Stimulated activated CD4-positive, alpha-beta T cell treated with anti-CD3 and anti-CD28 coated beads, Interleukin-15, amount 100 ng/mL, for 24 hours (primary cell): ENCODE data around the gene TFB1M.
"Not testable (repeated sequence)": the region's sequence is repeated elsewhere in the genome, so short reads cannot be mapped to it uniquely, and the experiment has no call there.

Experiments
- DNase-seq: peaks from one replicate; pipeline ENCODE4 v3.0.0-alpha.2; 2020

The TFB1M gene

DNA sequence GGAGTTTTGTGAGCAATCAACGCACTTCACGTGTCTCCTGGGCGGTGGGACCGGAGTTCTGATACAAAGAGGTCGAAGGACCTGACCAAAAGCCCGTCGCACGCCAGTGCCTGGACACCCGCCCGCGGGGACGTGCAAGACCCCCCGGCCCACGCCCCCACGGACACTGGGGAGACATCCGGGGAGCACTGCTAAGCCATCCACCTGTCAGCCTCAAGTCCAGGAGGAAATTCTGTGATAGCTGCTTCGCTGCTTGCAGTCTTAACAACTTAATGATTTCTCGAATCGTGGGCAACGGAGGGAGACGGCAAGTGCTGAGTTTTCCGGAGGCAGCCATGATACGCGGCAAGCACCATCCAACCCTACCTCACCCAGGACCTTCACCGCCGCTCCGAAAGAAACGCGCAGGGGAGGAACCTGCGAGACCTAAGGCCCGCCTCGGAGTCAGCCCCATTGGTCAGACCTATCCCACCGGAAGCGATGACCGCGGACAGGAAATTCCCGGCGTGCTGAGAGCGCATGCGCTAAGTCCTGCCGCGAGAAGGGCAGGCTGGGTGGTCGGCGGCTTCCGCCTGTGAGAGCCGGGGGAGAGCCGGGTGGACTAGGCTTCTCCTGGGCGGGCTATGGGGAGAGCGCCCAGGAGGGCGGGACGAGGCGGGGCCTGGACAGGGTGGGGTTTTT is at the start of gene TFB1M:
TSS of gene TFB1M (minus strand) at position 393 of the 681 bp plus-strand sequence. CDS start at position 337, 56 bp downstream.
- DNase-seq, result peak; percentile 99

DNA sequence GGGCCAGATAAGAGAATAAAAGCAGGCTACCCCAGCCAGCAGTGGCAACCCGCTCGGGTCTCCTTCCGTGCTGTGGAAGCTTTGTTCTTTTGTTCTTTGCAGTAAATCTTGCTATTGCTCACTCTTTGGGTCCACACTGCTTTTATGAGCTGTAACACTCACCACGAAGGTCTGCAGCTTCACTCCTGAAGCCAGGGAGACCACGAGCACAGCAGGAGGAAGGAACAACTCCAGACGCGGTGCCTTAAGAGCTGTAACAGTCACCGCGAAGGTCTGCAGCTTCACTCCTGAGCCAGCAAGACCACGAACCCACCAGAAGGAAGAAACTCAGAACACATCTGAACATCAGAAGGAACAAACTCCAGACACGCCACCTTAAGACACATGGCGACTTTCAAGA is 49.7 kb upstream of the TFB1M start:
- DNase-seq, result not testable (repeated sequence)

DNA sequence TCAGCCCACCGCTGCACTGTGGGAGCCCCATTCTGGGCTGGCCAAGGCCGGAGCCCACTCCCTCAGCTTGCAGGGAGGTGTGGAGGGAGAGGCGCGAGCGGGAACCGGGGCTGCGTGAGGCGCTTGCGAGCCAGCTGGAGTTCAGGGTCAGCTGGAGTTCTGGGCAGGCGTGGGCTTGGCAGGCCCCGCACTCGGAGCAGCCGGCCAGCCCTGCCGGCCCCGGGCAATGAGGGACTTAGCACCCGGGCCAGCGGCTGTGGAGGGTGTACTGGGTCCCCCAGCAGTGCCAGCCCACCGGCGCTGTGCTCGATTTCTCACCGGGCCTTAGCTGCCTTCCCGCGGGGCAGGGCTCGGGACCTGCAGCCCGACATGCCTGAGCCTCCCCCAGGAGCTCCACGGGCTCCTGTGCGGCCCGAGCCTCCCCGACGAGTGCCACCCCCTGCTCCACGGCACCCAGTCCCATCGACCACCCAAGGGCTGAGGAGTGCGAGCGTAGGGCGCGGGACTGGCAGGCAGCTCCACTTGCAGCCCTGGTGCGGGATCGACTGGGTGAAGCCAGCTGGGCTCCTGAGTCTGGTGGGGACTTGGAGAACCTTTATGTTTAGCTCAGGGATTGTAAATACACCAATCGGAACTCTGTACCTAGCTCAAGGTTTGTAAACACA is 48.8 kb upstream of the TFB1M start:
- not testable (repeated sequence) for DNase-seq

DNA sequence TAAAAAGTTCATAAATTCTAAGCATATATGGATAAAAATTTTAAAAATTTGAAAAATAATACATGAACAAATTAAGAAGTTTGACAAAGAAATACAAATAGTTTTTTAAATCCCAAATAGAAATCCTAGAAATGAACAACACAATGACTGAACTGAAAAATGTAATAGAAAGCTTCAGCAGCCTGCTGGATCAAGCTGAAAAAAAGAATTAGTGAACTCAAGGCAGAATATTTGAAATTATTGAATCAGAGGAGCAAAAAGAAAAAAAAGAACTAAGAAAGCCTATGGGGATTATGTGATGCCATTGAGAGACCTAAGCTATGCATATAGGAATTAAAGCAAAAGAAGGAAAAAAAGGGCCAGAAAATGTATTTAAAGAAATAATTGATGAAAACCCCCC is 39.9 kb upstream of the TFB1M start:
- no peak for DNase-seq

DNA sequence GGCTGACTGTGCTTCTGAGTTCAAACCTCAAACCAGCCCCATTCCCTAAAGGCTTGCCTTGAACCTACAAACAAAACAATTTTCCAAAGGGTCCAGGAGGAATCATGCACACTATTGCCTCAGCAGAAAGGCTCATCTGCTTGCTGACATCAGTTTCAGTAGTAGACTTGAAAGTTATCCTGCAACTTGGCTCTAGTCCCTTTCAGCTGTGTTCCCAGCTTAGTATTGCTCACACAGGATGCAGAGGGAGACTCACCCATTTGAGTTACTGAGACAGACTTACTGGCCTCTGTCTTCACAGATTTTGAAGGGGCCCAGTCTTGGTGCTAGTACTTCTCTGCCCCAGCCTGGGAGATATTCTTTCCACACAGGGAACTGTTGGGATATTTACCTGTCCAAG is 38.5 kb upstream of the TFB1M start:
- DNase-seq, result no peak

DNA sequence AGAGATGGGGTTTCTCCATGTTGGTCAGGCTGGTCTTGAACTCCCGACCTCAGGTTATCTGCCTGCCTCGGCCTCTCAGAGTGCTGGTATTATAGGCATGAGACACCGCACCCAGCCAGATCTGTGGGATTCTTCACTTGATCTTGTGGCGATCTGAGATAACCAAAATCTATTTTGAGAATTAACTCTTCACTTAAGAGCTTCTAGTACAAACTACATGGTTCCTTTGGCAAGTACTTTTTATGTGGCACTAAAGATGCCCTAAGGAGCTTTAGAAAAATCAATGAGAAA is 37.8 kb upstream of the TFB1M start:
- no peak for DNase-seq

DNA sequence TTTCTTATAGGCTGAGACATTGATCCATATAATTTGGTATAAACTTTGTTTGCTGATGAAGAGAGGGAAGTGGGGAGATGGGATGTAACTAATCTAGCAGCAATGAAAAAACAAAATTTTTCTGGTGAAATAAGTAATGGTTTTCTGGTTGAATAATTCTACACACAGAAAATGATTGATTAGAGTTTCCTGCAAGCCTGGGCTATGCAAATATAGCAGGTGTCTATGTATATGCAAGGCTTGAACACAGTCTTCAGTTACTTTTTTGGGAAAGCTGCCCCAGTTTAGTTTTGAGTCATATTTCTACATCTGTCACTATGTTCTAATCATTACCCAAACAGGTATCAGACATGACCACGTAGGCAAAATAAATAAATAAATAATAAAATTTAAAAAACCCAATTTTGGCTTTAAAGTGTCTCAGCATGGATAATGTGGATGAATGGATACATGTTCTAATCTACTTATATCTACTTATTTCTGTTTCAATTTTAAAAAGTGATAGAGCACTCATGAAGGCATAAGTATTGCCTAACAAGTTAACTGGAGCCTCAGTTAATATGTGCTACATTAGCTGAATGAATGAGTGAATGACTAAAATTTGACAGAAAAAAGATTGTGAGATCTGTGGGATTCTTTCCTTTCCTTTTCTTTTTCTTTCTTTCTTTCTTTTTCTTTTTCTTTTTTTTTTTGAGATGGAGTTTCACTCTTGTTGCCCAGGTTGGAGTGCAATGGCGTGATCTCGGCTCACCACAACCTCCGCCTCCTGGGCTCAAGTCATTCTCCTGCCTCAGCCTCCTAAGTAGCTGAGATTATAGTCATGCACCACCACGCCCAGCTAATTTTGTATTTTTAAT is 37.2 kb upstream of the TFB1M start:
- DNase-seq, result no peak

DNA sequence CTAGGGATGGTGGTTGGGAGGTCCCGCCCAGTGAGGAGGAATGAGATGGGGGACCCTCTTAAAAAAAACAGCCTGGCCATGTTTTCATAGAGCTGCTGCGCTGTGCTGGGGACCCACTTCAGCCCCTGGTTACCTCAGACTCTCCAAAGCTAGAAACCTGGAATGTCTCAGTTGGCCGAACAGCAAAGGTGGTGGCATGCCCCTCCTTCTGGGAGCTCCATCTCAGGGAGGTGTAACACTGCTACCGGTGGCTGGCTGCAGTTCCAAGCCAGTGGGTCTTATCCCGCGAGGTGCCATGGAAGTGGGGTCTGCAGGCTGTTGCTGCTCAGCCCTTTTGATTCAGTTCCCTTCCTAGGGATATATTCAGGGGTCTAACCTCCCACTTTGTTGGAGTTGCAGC is 35.7 kb upstream of the TFB1M start:
- DNase-seq, result no peak

DNA sequence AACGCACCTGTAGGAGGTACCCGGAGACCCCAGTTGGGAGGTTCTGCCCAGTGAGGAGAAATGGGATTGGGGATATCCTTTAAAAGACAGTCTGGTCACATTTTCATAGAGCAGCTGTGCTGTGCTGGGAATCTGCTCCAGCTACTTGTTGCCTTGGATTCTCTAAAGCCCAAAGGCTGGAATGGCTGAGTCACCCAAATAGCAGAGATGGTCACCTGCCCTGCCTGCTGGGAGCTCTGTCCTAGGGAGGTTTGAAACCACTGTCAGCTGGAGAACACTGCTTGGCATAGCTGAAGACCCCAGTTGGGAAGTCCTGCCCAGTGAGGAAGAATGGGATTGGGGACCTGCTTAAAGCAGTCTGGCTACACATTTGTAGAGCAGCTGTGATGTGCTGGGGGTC is 34.8 kb upstream of the TFB1M start:
- no peak for DNase-seq

DNA sequence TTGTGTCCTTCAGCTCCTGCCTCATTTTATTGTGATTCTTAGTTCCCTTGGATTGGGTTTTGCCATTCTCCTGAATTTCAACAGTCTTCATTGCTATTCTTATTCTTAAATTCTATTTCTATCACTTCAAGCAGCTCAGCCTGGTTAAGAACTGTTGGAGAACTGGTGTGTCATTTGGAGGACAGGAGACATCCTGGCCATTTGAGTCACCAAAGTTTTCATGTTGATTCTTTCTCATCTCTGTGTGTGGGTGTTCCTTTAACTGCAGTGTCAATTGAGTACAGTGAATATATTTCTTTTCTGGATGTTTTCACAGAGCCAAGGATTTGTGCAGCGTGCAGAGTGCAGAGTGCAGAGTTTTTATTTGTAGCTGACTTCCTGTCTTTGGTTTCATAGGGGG is 33.5 kb upstream of the TFB1M start:
- DNase-seq, result no peak

DNA sequence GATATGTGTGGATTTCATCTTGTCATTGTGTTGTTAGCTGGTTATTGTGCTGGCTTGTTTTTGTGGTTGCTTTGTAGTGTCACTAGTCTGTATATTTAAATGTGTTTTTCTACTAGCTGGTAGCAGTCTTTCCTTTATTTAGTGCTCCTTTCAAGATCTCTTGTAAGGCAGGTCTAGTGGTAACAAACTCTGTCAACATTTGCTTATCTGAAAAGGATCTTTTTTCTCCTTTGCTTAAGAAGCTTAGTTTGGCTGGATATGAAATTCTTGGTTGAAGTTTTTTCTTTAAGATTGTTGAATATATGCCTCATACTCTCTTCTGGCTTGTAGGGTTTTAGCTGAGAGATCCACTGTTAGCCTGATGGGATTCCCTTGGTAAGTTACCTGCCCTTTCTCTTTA is 32.7 kb upstream of the TFB1M start:
- DNase-seq, result no peak

DNA sequence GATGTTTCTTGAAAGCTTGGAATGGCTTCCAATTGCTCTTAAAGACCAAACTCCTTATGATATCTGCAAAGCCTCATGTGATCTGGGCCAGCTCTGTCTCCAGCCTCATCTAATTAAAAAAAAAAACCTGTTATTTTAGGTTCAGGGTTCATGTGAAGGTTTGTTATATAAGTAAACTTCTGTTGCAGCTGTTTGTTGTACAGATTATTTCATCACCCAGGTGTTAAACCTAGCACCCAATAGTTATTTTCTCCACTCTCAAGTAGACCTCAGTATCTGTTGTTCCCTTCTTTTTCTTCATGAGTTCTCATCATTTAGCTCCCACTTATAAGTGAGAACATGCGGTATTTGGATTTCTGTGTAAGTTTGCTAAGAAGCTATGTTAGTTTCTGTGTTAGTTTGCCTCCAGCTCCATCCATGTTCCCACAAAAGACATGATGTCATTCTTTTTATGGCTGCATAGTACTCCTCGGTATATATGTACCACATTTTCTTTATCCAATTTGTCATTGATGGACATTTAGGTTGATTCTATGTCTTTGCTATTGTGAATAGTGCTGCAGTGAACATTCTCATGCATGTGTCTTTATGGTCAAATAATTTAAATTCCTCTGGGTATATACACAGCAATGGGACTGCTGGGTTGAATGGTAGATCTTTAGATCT is 30.2 kb upstream of the TFB1M start:
- no peak for DNase-seq

DNA sequence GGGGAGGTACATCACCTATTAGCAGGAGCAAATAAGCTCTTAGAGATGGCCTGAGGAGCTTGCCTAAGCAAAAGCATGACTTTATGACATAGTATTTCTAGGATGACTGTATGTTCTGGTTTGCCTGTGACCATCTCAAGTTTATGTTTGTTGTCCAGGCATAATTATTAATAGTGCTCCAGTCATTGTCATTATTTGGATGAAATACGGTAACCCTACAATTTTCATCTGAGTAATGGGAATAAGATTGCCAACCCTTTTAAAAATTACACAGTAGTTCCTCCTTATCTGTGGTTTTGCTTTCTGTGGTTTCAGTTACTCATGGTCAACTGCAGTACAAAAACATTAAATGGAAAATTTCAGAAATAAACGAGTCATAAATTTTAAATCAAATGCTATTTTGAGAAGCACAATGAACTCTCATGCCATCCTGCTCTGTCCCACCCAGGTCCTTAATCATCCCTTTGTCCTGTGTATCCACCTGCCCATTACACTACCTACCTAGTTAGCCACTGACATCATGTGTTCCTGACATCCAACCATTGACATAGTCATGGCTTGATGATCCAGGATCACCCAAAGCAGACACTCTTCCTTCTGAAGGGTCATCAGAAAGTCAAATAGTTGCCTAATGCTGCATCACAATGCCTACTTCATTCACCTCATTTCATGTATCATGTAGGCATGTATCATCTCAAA is 27.0 kb upstream of the TFB1M start:
- DNase-seq, result no peak

DNA sequence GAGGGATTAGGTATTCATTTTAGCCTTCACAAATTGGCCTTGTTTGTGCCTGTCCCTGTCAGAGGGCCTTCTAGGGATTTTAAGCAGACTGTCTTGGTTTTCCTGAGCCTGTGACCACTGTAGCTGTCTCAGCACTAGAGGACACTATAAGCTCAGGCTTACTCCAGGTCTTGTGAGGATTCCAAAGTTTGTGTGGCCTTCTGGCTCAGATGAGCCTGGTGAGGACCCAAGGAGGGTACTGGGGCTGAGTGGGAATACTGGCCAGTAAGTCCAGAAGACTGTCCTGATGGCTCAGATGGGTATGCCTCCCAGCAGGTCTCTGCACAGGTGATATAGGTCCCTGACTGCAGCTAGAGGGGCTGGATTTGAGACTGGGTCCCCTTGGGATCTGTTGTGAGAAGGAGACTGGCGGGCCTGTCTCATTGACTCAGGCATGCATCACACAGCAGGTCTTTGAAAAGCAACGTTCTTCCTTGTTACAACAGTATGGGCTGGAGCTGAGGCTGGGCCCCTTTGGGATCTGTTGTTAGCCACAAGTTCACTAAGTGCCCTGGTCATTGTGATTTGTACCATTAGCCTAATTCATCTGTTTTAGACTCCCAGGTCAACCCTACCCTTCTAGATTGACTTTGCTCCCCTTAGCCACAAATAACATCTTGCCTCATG is 26.3 kb upstream of the TFB1M start:
- no peak for DNase-seq

DNA sequence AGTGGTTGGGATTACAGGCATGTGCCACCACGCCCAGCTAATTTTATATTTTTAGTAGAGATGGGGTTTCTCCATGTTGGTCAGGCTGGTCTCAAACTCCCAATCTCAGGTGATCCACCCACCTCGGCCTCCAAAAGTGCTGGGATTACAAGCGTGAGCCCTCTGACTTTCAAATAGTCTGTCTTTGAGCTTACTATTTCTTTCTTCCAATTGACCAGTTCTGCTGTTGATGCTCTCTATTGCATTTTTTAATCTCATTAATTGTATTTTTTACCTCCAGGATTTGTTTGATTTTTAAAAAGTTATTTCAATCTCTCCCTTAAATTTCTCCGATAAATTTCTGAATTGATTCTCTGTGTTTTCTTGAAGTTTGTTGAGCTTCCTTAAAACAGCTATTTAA is 25.6 kb upstream of the TFB1M start:
- DNase-seq, result not testable (repeated sequence)

DNA sequence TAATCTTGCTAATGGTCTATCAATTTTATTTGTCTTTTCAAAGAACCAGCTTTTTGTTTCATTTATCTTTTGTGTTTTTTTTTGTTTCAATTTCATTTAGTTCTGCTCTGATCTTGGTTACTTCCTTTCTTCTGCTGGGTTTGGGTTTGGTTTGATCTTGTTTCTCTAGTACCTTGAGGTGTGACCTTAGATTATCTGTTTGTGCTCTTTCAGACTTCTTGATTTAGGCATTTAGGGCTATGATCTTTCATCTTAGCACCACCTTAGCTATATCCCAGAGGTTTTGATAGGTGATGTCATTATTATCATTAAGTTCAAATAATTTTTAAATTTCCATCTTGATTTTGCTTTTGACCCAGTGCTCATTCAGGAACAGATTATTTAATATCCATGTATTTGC is 24.0 kb upstream of the TFB1M start:
- not testable (repeated sequence) for DNase-seq

DNA sequence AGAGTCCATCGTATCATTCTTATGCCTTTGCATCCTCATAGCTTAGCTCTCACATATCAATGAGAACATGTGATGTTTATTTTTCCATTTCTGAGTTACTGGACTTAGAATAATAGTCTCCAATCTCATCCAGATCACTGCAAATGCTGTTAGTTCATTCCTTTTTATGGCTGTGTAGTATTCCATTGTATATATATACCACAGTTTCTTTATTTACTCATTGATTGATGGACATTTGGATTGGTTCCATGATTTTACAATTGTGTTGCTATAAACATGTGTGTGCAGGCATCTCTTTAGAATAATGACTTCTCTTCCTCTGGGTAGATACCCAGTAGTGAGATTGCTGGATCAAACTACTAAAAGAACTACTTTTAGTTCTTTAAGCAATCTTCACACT is 21.0 kb upstream of the TFB1M start:
- DNase-seq, result no peak

DNA sequence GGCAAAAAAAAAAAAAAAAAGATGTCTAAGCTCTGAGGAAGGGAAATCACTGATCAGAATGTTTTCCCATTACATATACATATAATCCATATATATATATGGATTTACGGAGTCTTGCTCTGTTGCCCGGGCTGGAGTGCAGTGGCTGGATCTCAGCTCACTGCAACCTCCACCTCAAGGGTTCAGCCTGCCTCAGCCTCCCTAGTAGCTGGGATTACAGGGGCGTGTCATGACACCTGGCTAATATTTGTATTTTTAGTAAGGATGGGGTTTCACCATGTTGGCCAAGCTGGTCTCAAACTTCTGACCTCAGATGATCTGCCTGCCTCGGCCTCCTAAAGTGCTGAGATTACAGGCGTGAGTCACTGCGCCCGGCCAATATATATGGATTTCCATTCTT is 19.8 kb upstream of the TFB1M start:
- not testable (repeated sequence) for DNase-seq

DNA sequence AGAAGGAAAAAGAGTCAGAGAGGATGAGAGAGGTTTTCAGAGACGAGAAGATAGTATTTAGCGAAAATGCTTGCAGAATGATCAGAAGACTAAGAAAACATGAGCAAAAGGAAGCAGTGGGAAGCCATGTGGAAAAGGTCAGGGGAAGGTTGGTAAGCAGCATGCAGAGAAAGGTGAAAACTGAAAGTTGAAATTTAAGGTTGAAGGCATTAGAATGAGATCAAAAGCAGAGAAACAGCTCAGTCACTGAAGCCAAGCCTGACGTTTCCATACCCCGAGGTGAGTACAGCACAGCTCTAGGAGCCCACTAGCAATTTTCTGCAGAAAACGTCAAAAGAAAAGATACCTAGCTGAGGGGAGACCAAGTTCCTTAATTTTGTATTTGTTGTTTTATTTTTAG is 19.1 kb upstream of the TFB1M start:
- peak; percentile 41 for DNase-seq

DNA sequence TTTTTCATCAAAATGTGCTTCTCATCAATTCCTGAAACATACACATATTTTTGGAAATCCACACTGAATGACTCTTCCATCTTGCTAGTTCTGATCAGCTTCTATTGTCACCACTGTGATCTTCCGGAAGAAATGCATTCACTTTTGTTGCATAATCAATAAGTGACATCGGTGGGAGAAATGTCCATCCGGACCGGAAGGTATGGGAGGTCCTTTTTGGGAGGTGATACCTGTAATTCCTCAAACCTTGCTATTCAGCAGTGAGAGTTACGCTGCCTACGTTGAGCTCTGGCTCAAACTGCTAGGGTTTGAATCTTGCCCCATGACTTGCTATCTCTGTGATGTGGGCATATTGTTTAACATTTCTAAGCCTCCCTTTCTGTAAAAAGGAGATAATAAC is 16.6 kb upstream of the TFB1M start:
- no peak for DNase-seq

DNA sequence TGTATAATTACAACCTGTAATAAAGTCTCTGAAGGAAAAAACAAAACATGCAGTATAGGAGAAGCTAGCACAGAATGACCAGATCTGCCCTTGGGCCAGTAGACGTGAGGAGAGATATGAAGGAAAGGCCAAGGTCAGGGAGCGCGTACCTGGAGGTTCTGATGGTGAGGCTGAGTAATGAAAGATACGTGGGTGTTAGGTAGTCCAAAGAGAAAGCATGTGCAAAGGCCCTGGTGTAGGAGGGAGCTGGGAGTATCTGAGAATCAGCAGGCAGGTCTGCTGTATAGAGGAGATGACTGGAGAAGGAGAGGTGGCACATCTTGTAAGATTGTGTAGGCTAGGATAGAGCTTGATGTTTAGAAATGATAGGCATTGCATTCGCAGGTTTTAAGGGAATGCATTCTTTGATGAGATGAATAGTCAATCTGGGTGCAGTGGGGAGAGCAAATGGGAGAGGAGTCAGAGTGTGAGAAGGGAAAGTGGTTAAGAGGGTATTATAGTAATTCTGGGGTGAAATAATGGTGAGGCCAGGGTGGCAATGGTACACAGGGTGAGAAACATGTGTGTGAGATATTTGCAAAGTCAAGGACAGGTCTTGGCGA is 15.9 kb upstream of the TFB1M start:
- DNase-seq, result no peak
